Activated CD8-positive, alpha-beta memory T cell treated with anti-CD3 and anti-CD28 coated beads for 24 hours (primary cell): ENCODE measurements around the gene CNOT6.
"Not testable (repeated sequence)": the region's sequence is repeated elsewhere in the genome, so short reads cannot be mapped to it uniquely, and the experiment has no call there.

Experiments used
- DNase-seq: peaks from one replicate; pipeline ENCODE4 v3.0.0-alpha.2; 2020

Gene CNOT6

DNA sequence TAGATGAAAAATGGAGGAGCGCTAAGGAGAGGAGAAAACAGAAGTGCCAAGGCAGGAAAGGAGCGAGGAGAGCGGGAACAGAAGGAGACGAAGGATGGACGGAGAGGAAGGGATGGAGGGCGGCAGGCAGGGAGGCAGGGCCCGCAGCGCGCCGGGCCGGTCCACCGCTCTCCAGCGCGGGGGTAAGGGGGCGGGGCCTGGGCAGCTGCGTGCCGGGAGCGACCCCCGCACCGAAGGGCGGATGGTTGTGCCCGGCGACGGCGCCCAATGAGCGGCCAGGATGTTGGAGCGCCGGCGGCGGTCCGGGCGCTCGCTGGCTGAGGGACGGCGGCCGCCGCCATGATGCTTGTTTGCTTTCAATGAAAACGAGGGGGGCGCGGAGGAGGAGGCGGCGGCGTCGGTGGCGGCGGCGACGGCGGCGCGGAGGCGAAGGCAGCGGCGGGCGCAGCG lies at the start of gene CNOT6:
TSS of gene CNOT6 (plus strand) at position 320 of the 450 bp plus-strand sequence. CDS start 34,898 bp downstream, outside the sequence.
- peak; percentile 96 for DNase-seq

DNA sequence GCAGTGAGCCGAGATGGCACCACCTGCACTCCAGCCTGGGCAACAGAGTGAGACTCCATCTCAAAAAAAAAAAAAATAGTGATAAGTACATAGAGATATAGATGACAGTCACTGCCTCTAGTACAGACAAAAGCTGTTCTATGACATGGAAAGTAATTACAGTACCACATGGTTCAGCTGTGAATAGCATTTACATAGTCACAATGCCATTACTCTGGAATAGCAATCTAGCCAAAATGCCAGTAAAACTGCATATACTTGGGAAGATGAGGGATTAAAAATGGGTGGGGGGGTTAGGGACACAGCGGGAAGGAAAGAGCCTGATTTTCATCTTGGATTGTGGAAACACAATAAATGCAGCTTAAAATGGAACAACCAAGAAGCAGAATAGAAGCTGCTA lies 39.4 kb upstream of the CNOT6 start:
- DNase-seq: no peak

DNA sequence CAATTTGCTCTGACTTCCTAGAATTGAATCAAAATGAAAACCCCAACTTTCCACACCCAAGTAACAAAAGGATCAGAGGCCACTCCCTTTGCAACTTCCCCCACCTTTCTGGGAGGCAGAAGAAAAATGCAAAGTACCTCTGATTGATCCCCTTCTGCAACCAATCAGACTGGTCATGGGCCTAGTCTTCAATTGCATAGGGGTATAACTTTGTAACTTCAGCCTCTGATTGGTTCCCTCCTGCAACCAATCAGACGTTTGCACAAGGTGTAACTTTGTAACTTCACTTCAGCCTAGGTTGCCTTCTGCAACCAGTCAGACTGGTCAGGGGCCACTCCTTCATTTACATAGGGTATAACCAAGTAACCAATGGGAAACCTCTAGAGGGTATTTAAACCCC lies 38.3 kb upstream of the CNOT6 start:
- peak; percentile 11 for DNase-seq

DNA sequence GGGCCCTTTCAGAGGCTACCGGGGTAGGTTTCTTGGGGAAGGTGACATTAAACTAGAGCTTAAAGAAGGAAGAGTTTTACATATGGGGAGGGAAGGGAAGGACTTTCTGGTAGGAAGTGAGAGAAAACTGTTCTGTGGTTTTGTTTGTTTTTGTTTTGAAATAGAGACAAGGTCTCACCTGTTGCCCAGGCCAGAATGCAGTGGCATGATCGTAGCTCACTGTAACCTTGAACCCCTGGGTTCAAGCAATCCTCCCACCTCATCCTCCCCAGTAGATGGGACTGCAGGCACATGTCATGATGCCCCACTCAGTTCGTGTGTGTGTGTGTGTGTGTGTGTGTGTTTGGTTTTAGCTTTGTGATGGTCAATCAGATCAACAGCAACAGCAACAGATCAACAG lies 37.4 kb upstream of the CNOT6 start:
- DNase-seq: no peak

DNA sequence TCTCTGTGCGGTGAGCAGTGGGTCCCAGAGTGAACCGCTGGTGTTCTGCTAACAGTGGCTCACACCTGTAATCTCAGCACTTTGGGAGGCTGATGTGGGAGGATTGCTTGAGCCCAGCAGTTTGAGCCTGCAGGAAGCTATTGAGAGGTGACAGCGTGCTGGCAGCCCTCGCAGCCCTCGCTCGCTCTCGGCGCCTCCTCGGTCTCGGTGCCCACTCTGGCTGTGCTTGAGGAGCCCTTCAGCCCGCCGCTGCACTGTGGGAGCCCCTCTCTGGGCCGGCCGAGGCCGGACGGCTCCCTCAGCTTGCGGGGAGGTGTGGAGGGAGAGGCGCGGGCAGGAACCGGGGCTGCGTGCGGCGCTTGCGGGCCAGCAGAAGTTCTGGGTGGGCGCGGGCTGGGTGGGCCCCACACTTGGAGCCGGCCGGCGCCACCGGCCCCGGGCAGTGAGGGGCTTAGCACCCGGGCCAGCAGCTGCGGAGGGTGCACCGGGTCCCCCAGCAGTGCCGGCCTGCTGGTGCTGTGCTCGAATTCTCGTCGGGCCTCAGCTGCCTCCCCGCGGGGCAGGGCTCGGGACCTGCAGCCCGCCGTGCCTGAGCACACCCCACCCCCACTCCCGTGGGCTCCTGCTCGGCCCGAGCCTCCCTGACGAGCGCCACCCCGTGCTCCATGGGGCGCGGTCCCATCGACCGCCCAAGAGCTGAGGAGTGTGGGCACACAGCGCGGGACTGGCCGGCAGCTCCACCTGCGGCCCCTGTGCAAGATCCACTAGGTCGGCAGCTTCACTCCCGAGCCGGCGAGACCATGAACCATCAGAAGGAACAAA lies 35.1 kb upstream of the CNOT6 start:
- peak; percentile 28 for DNase-seq

DNA sequence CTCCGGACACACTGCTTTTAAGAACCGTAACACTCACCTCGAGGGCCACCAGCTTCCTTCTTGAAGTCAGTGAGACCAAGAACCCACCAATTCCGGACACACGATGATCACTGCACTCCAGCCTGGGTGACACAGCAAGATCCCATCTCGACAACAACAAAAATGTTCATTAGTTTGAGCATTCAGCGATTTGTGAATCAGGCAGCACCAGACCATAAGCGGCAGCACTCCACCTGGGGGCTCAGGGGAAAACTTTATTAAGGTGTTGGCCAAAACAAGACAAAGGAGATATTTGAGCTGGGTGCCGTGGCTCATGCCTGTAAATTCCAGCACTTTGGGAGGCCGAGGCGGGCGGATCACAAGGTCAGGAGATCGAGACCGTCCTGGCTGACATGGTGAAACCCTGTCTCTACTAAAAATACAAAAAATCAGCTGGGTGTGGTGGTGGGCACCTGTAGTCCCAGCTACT lies 34.5 kb upstream of the CNOT6 start:
- peak; percentile 28 for DNase-seq

DNA sequence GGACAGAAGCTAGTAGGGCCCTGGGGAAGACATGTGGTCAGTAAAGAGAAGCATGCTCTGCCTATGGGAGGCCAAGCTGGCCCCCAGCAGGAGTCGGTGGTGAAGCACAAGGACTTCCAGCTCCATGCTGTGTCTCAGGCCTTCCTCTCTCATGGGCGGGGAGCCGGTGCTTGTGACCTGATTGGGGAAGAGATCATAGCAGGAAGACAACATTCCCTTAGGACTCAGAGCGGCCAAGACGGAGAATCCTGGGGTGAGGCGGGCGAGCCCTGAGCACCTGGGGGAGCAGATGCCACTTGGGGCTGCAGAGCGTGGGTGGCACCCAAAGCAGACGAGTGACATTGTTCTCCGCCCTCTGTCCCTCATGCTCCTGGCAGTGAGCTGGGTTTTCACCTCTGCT lies 33.3 kb upstream of the CNOT6 start:
- peak; percentile 30 for DNase-seq

DNA sequence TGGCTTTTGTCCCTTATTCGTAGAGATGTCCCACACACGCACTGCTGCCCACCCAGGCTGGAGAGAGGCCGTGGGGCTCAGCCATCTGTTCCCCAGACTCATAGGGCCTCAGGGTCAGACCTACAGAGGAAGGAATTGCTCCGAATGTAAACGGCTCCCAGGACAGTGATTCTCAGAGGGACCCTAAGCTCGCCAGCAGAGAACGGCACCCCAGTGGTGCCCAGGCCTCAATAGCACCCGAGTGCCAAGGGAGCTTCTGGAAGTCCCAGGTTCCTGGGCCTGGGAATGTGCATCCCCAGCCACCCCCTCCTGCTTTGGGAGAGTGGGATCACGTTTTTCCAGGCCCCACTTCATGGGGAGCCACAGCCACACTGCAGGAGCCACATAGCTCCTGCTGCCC lies 32.9 kb upstream of the CNOT6 start:
- DNase-seq: peak; percentile 40

DNA sequence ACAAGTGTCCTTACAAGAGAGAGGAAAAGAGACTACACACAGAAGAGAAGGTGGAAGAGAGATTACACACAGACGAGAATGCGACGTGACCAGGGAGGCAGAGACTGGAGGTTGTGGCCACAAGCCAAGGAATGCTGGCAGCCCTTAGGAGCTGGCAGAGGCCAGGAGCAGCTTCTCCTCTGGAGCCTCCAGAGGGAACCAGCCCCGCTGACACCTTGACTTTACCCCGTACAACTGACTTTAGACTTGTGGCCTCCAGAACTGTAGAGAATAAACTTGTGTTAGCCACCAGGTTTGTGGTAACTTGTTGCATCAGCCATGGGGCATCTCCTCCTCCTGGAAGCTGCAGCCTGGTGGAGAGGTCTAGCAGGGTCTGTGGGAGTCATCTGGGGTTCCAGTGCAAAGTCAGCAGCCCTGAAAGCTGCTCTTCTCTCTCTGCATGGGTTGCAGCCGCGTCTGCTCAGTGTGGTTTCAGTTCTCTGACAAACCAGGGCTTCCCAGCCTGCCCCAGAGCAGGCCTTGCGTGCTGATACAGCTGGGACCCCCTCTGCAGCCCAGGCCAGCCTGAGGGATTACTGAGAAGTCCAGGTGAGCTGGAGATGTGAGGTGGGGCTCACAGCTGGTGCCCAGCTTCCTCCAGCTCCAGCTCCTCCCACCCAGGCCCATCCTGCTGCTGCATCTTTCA lies 30.8 kb upstream of the CNOT6 start:
- peak; percentile 24 for DNase-seq

DNA sequence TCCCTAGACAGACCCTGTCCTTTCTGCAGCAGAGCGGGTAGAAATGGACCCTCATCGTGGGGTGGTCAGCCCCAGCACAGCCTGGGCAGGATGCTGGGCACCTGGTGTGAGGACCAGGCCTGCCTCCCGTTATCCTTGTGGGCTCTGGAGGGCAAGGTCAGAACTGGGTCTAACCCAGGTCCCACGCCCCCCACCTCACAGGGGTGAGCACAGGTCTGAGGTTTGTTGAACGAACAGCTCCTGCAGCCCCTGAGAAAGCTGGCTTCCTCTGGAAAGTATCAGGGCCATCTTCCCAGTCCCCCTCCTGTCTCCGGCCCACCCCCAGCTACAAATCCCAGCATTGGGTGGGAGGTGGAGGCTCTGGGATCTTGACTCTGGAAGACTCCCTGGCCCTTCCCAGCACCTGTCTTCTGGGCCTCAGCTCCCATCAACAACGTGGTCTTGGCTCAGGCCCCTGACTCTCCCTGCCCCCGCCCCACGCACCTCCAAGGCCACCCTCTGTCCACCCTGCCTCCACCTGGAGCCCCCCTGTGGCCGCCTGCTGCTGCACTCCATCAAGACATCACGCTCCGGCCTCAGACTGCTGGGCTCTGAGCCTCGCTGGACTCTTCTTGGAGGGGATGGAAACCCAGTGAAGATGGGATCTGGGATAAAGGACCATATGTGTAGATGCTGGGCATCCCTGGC lies 30.1 kb upstream of the CNOT6 start:
- DNase-seq: peak; percentile 28

DNA sequence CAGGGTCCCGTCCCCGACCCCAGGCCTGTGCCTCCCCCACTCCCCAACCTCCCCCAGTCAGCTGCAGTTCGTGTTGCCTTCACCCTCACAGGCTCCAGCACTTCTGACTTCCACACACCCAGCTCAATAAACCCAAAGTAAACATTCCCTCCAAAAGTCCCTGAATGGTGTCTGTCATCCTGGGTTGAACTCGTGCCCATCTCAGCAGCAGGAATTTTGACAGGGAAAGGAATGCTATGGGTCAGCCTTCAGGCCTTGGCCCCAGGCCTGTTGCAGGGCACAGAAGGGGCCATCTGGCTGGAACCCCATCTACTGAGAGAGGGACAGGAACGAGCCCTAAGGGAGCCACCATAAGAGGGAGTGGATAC lies 29.6 kb upstream of the CNOT6 start:
- peak; percentile 26 for DNase-seq

DNA sequence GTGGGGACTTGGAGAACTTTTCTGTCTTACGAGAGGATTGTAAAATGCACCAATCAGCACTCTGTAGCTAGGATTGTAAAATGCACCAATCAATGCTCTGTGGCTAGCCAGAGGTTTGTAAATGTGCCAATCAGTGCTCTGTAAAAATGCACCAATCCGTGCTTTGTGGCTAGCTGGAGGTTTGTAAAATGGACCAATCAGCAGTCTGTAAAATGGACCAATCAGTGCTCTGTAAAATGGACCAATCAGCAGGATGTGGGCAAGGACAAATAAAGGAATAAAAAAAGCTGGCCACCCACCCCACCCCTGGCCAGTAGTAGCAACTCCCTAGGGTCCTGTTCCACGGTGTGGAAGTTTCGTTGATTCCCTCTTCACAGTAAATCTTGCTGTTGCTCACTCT lies 29.1 kb upstream of the CNOT6 start:
- DNase-seq: not testable (repeated sequence)

DNA sequence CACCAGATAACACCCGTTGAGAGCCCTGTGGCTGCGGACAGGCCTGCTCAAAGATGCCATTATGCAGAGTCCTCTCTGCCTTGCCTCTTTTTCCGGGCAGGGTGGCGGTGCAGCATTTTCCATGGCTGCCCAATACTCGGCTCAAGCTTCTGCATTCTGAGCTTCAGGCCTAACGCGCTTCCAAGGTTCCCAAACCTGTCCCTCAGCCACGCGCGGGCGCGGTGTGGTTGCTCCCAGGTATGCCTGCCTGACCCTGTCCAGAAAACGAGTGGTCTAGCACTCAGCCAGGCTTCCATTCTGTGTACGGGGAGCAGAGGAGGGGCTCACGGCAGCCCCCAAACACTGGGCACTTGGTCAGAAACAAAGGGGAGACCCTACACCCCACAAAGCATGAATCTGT lies 27.9 kb upstream of the CNOT6 start:
- peak; percentile 35 for DNase-seq

DNA sequence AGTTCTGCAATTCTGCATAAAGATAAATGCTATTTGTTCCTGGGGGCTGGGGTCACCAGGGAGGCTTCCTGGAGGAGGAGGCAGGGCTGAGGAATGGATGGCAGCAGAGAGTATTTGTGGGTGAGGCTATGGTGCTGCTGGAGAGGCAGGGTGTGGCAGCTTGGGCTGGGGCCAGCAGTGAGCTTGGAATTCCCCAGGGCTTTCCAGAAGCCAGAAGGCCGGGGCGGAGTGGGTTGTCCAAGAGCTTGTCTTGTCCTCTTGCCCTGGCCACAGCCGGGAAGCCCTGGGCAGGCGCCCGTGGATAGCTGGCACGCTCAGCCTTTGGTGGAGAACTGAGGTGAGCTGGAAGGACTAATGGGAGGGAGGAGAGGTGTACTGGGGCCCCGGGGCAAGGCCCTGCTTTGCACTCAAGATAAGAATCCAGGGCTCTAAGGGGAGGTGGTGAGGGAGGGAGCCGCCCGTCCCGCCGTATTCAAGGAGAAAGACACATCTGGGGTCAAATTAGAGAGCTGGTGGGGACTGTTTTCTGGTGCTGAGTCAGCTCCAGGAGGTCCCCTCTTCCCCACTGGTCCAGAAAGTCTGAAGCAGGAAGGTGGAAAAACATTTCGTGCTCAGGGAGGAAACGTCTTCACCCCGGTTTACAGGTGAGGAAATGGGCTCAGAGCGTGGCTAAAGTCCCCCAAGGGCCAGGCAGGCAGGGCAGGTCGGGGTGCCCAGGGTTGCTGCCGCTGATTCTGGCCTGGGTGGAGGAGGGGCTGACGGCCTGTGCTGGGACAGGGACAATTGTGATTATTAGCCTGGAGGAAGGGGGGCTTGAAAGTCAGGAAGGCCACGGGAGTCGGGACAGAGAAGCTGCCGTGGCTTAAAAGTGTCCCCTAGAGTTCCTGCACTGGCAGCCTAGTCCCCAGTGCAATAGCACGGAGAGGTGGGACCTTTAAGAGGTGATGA lies 26.9 kb upstream of the CNOT6 start:
- DNase-seq: peak; percentile 41

DNA sequence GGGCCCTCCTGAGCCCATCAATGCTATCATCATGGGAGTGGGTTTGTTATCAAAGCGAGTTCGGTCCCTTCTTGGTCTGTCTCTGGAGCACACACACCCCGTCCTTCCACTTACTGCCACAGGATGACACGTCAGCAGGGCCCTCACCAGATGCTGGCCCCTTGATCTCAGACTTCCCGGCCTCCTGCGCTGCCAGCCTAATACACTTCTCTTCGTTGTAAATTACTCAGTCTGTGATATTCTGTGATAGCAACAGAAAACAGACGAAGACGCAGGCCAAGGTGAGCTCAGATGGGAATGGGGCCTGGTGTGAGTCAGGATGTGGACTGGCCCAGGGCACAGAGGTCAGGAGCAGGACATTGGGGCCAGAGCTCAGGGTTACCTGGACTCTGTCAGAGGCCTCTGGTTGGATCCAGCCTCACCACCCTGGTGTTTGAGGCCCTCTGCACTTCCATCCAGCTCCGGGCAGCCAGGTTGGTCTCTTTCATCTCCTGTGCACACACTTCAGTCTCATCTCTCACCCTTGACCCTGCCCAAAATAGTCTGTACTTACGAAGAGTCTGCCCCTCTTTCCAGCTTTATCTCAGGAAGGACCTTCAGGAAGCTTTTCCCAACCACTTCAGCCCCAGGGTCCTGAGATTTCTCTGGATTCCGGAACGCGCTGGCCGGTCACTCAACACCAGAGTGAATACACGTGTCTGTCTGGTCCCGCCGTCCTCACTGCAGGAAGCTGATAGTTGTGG lies 26.0 kb upstream of the CNOT6 start:
- peak; percentile 37 for DNase-seq

DNA sequence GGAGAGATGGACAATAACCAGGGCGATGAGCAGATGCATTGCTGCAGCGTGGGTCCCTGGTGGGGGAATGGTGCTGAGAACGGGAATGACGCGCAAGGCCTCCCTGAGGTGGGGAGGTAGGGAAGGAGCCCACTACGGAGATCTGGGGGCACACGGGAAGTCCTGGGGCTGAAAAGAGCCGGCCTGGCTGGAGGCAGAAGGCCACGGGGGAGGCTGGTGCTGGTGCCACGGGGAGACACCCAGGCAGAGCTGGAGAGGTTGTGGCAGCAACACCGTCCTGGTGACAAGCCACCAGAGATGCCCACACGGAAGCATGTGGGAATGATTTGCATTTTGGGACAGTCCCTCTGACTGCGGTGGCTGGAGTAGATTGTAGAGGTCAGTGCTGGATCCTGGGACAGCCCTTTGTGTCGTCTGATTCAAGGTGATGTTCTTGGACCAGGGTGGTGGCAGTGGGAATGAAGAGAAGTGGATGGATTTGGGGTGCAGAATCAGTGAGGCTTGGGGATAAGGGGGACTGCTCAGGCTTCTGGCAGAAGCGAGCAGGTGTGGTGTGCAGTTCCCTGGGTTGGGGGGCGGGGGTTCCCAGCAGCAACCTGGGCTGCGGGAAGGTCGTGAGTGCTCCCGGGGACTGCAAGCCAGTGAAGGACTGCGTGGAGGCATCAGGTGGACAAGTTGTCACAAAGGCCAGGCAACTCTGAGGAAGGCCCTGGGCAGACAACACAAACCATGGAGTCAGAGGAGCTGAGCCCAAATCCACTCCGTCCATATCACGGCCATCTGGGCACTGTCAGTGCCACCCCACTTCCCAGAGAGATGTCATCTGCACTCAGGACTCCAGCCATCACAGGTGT lies 25.2 kb upstream of the CNOT6 start:
- DNase-seq: peak; percentile 44

DNA sequence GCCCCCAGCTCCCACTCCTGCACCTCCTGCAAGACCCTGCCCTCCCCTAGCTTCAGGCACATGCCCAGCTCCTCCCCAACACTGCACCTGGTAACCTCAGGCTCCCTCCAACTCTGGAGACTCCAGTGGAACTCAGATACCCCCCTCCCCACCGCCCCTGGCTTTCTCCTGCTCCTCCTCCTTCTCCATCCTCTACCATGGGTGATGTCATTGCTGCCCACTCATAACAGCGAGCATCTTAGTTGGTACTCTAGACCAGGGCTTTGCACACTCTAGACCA lies 24.7 kb upstream of the CNOT6 start:
- peak; percentile 42 for DNase-seq

DNA sequence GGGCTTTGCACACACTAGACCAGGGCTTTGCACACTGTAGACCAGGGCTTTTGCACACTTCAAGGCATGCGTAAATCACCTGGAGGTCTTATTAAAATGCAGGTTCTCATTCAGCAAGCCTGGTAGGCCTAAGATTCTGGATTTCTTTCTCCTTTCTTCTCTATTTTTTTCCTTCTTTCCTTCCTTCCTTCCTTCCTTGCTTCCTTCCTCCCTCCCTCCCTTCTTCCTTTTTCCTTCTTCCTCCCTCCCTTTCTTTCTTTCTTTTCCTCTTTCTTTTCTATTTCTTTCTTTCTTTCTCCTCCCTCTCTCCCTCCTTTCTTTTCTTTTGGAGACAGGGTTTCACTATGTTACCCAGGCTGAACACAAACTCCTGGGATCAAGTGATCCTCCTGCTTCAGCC lies 24.3 kb upstream of the CNOT6 start:
- DNase-seq: no peak

DNA sequence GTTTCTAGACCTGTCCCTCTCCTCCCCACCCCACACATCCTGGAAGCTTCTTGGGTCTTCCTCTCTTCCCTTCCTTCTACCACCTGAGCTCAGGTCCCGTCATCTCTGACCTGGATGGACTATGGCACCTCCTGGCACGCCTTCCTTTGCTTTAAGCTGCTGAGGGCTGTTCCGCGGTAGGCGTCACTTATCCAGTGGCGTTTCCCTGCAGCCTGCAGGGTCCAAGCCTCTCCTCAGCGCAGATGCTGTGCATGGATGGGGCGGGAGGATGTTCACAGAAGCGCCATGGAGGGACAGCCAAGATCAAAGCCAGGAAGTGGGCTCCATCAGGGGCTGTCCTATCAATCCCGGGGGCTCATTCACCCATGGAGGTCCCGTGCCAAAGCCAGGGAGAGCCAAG lies 23.8 kb upstream of the CNOT6 start:
- DNase-seq: no peak

DNA sequence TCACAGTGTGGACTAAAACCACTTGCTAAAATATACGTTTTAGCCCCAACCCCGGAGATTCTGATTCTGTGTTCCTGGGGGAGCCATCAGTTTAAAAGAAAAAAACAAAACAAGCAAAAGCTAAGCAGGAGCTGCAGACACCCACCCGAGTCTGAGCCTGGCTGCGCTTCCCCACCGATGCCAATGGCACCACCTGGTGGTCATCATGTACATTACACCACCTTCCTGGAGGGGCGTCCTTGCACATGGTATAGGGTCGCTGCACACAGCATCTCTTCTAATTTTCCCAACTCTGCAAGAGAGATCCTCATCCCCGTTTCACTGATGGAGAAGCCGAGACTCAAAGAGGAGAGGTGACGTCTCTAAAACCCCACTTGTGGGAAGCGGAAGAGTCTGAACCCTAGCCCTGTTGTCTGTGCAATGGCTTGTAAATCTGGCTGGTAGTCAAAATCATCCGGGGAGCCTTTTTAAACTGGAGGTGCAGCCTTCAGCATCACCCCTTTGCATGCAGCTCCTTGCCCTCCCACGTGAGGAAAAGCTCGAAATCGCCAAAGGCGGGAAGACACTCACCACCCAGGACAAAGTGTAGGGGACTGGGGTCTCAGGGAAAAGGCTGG lies 23.1 kb upstream of the CNOT6 start:
- DNase-seq: peak; percentile 82

DNA sequence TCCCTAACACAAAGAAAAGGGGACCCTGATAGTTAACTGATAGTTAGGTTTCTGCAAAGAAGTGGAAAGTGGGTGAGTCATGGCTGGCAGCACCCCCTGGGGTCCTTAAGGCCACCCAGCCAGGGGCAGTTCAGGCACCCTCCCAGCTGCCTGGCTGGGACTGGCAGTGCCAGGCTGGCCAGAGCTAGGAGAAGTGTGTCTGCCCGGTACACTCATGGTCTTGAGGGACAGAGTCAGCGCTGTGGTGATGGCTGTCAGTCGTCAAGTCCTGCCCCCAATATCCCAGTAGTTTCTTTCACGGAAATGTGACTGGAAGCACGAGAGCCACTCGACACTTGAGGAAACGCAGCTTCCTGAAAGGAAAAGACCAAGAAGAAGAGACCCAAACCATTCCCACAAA lies 22.3 kb upstream of the CNOT6 start:
- DNase-seq: no peak
